ENCODE data around the gene TMEM82. TPM values are rescaled to one million over a fixed set of nuclear protein-coding genes. Genes with fewer than 3 reads are reported as not detected.
A peak's percentile ranks its signal among the peaks of the same experiment; 100 is the strongest.

The TMEM82 gene
- total and polyA plus RNA-seq, 9 of the 15 experiments (the other 6 are each of a cell fraction or from before 2014, with no cell fraction given), result not detected

- BruUV-seq (replicated peaks), result no TSS peak
- H3K27me3 ChIP-seq (ENCODE audit: control insufficient read depth in 2 of 2, insufficient read depth in 2 of 2, low read length in 2 of 2), result no peaks in the 10 kb centered on the region
- POLR2A ChIA-PET, result interaction anchor here (1.0 to 1.5 kb wide), 2 partner anchors 11 to 109 kb away, joined by 3 to 5 read pairs; no protein-coding TSS in a partner anchor
- no peaks in the 10 kb centered on the region for H3K79me2 ChIP-seq (ENCODE audit: control insufficient read depth, insufficient read depth, low read length)
- H2AFZ ChIP-seq (ENCODE audit: low read depth, low read length), result no peak overlapping the region
- ATAC-seq (no peak), FAIRE-seq (no peak), DNase-seq (ENCODE audit: extremely low read depth in 1 of 4, low spot score in 3 of 4) (no peak)
- no peak overlapping the region for H3K4me2 ChIP-seq (ENCODE audit: insufficient read depth, low read length)
- H3K36me3 ChIP-seq (ENCODE audit: control insufficient read depth, insufficient read depth, low read length), result peaks cover 77% of the 10 kb centered on the region; the same call in 2 of the 3 replicates
- intact Hi-C loops (cut with micrococcal nuclease) (no loop called here), in situ Hi-C loops (cut with MboI) (no loop called here)
- H3K4me1 ChIP-seq (replicated peaks in 1 of 2; ENCODE audit: control insufficient read depth in 2 of 2, insufficient read depth in 2 of 2, low read length in 2 of 2), result peaks cover 0 to 27% of the 10 kb centered on the region in 2 experiments; a peak in 1 of 5 replicates
- WGBS (ENCODE audit: insufficient coverage, low coverage, missing lambda C conversion rate), result 96% methylated on average over 9 of the region's 9 CpGs
- no peak overlapping the region for H3K27ac ChIP-seq (ENCODE audit: extremely low read depth, low read depth, low read length)
- no peak overlapping the region for H3K4me3 ChIP-seq
- H3K9ac ChIP-seq (ENCODE audit: insufficient read depth in 1 of 2, low read depth in 2 of 2, low read length in 2 of 2), result peak overlapping the region in 1 of 2 experiments; percentile 33; a peak in 1 of 4 replicates
- no peaks in the 10 kb centered on the region for H3K9me3 ChIP-seq (replicated peaks; ENCODE audit: control insufficient read depth, insufficient read depth, low read depth, low read length)
- no peaks in the 10 kb centered on the region for H3K9me1 ChIP-seq (ENCODE audit: control insufficient read depth, insufficient read depth, low read length)
- CTCF ChIA-PET (ENCODE audit: low intra/inter-chr PET ratio), result no interaction called here
- no peaks in the 10 kb centered on the region for H4K20me1 ChIP-seq (replicated peaks; ENCODE audit: control insufficient read depth, insufficient read depth, low read length)
- TF ChIP-seq ZNF324 (CRISPR knock-in tag; IDR thresholded peaks at IDR 0.05) (no peak), ZNF696 (CRISPR knock-in tag; conservative IDR thresholded peaks at IDR 0.05) (no peak), POLR2A (conservative IDR thresholded peaks at IDR 0.05) (no peak), ZEB2 (IDR thresholded peaks at IDR 0.05) (no peak), ATF1 (CRISPR knock-in tag; IDR thresholded peaks at IDR 0.05) (no peak), ATF1 (tag; IDR thresholded peaks at IDR 0.05) (no peak), SAFB (IDR thresholded peaks at IDR 0.05; ENCODE audit: borderline replicate concordance, low read depth, low read length) (no peak), MAFK (IDR thresholded peaks at IDR 0.05; ENCODE audit: low read length) (no peak), ZNF830 (CRISPR knock-in tag; IDR thresholded peaks at IDR 0.05) (no peak), ZNF124 (CRISPR knock-in tag; IDR thresholded peaks at IDR 0.05) (no peak), CHD2 (IDR thresholded peaks at IDR 0.05; ENCODE audit: low read depth, low read length) (no peak), HDAC6 (IDR thresholded peaks at IDR 0.05; ENCODE audit: low read depth, low read length) (no peak), CBFB (CRISPR knock-in tag; IDR thresholded peaks at IDR 0.05) (no peak), ZNF407 (IDR thresholded peaks at IDR 0.05; ENCODE audit: low read depth) (no peak), CHD4 (IDR thresholded peaks at IDR 0.05; ENCODE audit: insufficient read depth, insufficient replicate concordance, low read depth, low read length, poor library complexity, severe bottlenecking) (no peak), STAT5A (IDR thresholded peaks at IDR 0.05; ENCODE audit: borderline replicate concordance, low read length) (no peak)
Measured at GRCh38 chr1:15726508-15726907, 15.8 kb upstream of the TMEM82 start.
